NT2/D1 (cell line): ENCODE measurements around the gene TEKT5.

Experiments
- SUZ12 ChIP-seq: IDR thresholded peaks from 2 replicates; pipeline ENCODE4 v1.6.1; 2011; ENCODE audit not compliant: insufficient read length, insufficient read depth; ENCODE audit errors: extremely low read depth
- YY1 ChIP-seq: IDR thresholded peaks from 2 replicates; pipeline ENCODE4 v1.6.1; 2011; ENCODE audit not compliant: insufficient read length, insufficient read depth
- ZNF274 ChIP-seq: IDR thresholded peaks from 2 replicates; pipeline ENCODE4 v1.6.1; 2011; ENCODE audit warnings: mild to moderate bottlenecking, low read depth, low read length

DNA sequence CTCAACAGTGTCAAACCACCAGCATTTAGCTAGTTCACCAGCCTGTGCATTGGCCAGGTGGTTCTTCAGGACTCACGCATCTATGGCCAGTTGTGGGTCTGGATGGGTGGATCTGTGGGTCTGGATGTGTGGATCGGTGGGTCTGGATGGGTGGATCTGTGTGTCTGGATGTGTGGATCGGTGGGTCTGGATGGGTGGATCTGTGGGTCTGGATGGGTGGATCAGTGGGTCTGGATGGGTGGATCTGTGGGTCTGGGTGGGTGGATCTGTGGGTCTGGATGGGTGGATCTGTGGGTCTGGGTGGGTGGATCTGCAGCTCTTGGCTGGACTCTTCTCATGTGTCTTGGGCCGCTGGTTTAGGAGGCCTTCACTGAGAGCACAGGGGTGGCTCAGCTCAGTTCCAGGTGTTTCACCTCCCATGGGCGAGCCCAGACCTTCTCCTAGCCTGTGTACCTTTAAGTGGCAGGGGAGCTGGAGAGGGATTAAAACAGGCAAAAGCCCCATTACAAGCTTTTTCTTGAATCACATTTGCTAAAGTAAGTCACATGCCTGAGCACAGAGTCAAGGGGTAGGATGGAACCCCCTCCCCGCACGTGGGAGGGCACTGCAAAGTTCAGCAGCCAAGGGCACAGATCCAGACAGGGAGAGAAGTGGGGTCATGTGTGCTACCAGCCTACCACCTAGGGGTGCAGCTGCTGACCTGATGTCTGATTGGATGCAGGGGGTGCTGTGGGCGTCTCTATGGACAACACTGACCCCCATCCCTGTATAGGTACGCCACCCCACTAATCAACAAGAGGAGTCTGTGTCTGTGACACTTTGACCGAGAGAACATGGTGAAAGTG, 45.5 kb upstream of the TEKT5 start:
- TF ChIP-seq YY1 (no peak), SUZ12 (no peak), ZNF274 (no peak)
